PC-9 (cell line): ENCODE measurements around the gene PTPRC. TPM values are rescaled to one million over a fixed set of nuclear protein-coding genes. Genes with fewer than 3 reads are reported as not detected.

Experiments used
- BruUV-seq: library from RNA; stranded (reverse); fragments of 400-500 nt; replicated peaks from 2 replicates; lab custom pipeline; 2021; lab: Mats Ljungman, UMichigan
- CTCF ChIA-PET: fragments of 300-600 bp; sonication (Branson Sonifier 250); formaldehyde crosslinking; loops from one replicate; lab custom pipeline; 2022; ENCODE audit warnings: antibody characterized with exemption; lab: Charles Lee
- POLR2A ChIA-PET: fragments of 300-600 bp; sonication (Branson Sonifier 250); formaldehyde crosslinking; loops from one replicate; lab custom pipeline; 2022; ENCODE audit warnings: antibody characterized with exemption; ENCODE audit not compliant: unreplicated experiment; lab: Charles Lee
- DNase-seq, 2 experiments: peaks; one replicate each; pipeline versions ENCODE4 v3.0.0 to v3.0.0-alpha.2; 2015 to 2022; ENCODE audit warnings: mixed read lengths in 1 of 2
- H2AFZ ChIP-seq: fragments of 200-600 bp; sonication (generic); 2 replicates; pipeline ENCODE4 v1.8.1; 2017; ENCODE audit warnings: antibody characterized with exemption
- H3F3A ChIP-seq: fragments of 200-600 bp; sonication (generic); 2 replicates; pipeline ENCODE4 v1.8.1; 2017; ENCODE audit warnings: antibody characterized with exemption, mild to moderate bottlenecking, low read depth; ENCODE audit not compliant: insufficient read depth
- H3K27ac ChIP-seq: fragments of 200-600 bp; sonication (generic); 2 replicates; pipeline ENCODE4 v1.6.1; 2016; ENCODE audit warnings: mixed run types
- H3K27me3 ChIP-seq: fragments of 200-600 bp; sonication (generic); 2 replicates; pipeline ENCODE4 v1.6.1; 2016; ENCODE audit warnings: low read depth, mixed run types; ENCODE audit not compliant: insufficient read depth
- H3K36me3 ChIP-seq: fragments of 200-600 bp; sonication (generic); 2 replicates; pipeline ENCODE4 v1.6.1; 2016; ENCODE audit warnings: low read depth, mixed run types
- H3K4me1 ChIP-seq: fragments of 200-600 bp; sonication (generic); replicated peaks from 2 replicates; pipeline ENCODE4 v1.6.1; 2016; ENCODE audit warnings: mixed run types; ENCODE audit not compliant: insufficient read depth
- H3K4me2 ChIP-seq: fragments of 200-600 bp; sonication (generic); 2 replicates; pipeline ENCODE4 v1.6.1; 2017; ENCODE audit warnings: mixed run types
- H3K4me3 ChIP-seq: fragments of 200-600 bp; sonication (generic); 2 replicates; pipeline ENCODE4 v1.6.1; 2016; ENCODE audit warnings: mixed run types
- H3K79me2 ChIP-seq: fragments of 200-600 bp; sonication (generic); 2 replicates; pipeline ENCODE4 v1.6.1; 2017; ENCODE audit warnings: low read depth, mixed run types
- H3K9me2 ChIP-seq: fragments of 200-600 bp; sonication (generic); 2 replicates; pipeline ENCODE4 v1.8.1; 2017; ENCODE audit warnings: mild to moderate bottlenecking; ENCODE audit not compliant: insufficient read depth
- H3K9me3 ChIP-seq: fragments of 200-600 bp; sonication (generic); 2 replicates; pipeline ENCODE4 v1.8.1; 2016; ENCODE audit warnings: low read depth; ENCODE audit not compliant: insufficient read depth
- H4K20me1 ChIP-seq: fragments of 200-600 bp; sonication (generic); 2 replicates; pipeline ENCODE4 v1.8.1; 2017; ENCODE audit not compliant: insufficient read depth
- CTCF ChIP-seq: fragments of 200-600 bp; sonication (generic); conservative IDR thresholded peaks from 2 replicates; pipeline ENCODE4 v1.6.1; 2017; ENCODE audit warnings: mixed run types, antibody characterized with exemption, mild to moderate bottlenecking, moderate library complexity
- EZH2 ChIP-seq: fragments of 200-600 bp; sonication (generic); IDR thresholded peaks from 2 replicates; pipeline ENCODE4 v1.8.0; 2017; ENCODE audit warnings: antibody characterized with exemption, low read depth
- intact Hi-C: fragments of 100-400 bp; cut with micrococcal nuclease; formaldehyde crosslinking; loops from one replicate; pipeline ENCODE4 v1.10.0; 2022; ENCODE audit not compliant: unreplicated experiment
- total RNA-seq: library from RNA; stranded (reverse); gene quantifications from 2 replicates; pipeline ENCODE4 v1.2.3, GENCODE V29; 2021

The PTPRC gene
- total RNA-seq, 1 experiment from 2014 or later = 0.79 TPM

GRCh38 chr1:198714271-198714670, 75.4 kb downstream of the PTPRC start:
- Histone ChIP-seq H4K20me1 (no peaks in the 10 kb centered on the region), H3K27ac (no peak overlapping the region), H3F3A (no peaks in the 10 kb centered on the region), H2AFZ (no peak overlapping the region), H3K36me3 (no peaks in the 10 kb centered on the region), H3K27me3 (no peaks in the 10 kb centered on the region), H3K9me3 (no peaks in the 10 kb centered on the region; the same call in 1 of the 2 replicates), H3K4me1 (no peaks in the 10 kb centered on the region), H3K79me2 (no peaks in the 10 kb centered on the region), H3K9me2 (peaks cover 7% of the 10 kb centered on the region; the same call in 1 of the 2 replicates), H3K4me3 (no peak overlapping the region), H3K4me2 (no peak overlapping the region)
- ChIA-PET POLR2A (no interaction called here), CTCF (no interaction called here)
- BruUV-seq = no TSS peak
- no peak for TF ChIP-seq CTCF
- no peak for TF ChIP-seq EZH2
- intact Hi-C loops = no loop called here
- no peak for DNase-seq

GRCh38 chr1:198716051-198716450, 77.2 kb downstream of the PTPRC start:
- POLR2A ChIA-PET = no interaction called here
- no peak overlapping the region for H2AFZ ChIP-seq
- no peaks in the 10 kb centered on the region for H3F3A ChIP-seq
- no peak overlapping the region for H3K27ac ChIP-seq
- H3K79me2 ChIP-seq = no peaks in the 10 kb centered on the region
- intact Hi-C loops = no loop called here
- no peak for TF ChIP-seq CTCF
- no peak for TF ChIP-seq EZH2
- no peaks in the 10 kb centered on the region for H4K20me1 ChIP-seq
- H3K27me3 ChIP-seq = no peaks in the 10 kb centered on the region
- CTCF ChIA-PET = no interaction called here
- H3K4me2 ChIP-seq = no peak overlapping the region
- no peaks in the 10 kb centered on the region for H3K9me2 ChIP-seq
- no TSS peak for BruUV-seq
- no peaks in the 10 kb centered on the region; the same call in 1 of the 2 replicates for H3K9me3 ChIP-seq
- no peak overlapping the region for H3K4me3 ChIP-seq
- H3K36me3 ChIP-seq = no peaks in the 10 kb centered on the region
- DNase-seq = no peak
- H3K4me1 ChIP-seq = no peaks in the 10 kb centered on the region

GRCh38 chr1:198717510-198717909, 78.7 kb downstream of the PTPRC start:
- Histone ChIP-seq H3K36me3 (no peaks in the 10 kb centered on the region), H3K4me2 (no peak overlapping the region), H3K9me3 (no peaks in the 10 kb centered on the region; the same call in 1 of the 2 replicates), H3K4me1 (no peaks in the 10 kb centered on the region), H4K20me1 (no peaks in the 10 kb centered on the region), H3K79me2 (no peaks in the 10 kb centered on the region), H3K27me3 (no peaks in the 10 kb centered on the region), H3K4me3 (no peak overlapping the region), H3F3A (no peaks in the 10 kb centered on the region), H2AFZ (no peak overlapping the region), H3K9me2 (no peaks in the 10 kb centered on the region), H3K27ac (no peak overlapping the region)
- no peak for DNase-seq
- TF ChIP-seq CTCF = no peak
- no peak for TF ChIP-seq EZH2
- intact Hi-C loops = no loop called here
- POLR2A ChIA-PET = no interaction called here
- CTCF ChIA-PET = no interaction called here
- BruUV-seq = no TSS peak
